C1 segment of cervical spinal cord (tissue), 14 donors: ENCODE measurements around the gene PCDHGA1.
"Not testable (repeated sequence)": the region's sequence is repeated elsewhere in the genome, so short reads cannot be mapped to it uniquely, and the experiment has no call there.

Source experiments
- DNase-seq, 14 donors: peaks; one replicate each; lab custom pipeline; 2025; lab: John Stamatoyannopoulos, UW

Gene PCDHGA1

GRCh38 chr5:141382469-141383294, 52.4 kb downstream of the PCDHGA1 start, which contains the start of gene PCDHGA7:
Gene PCDHGA7, plus strand, starts transcription at chr5:141382742. Its CDS starts 158 bp downstream, at chr5:141382900.
- no peak for DNase-seq

GRCh38 chr5:141383345-141383744, 53.0 kb downstream of the PCDHGA1 start:
- no peak for DNase-seq

GRCh38 chr5:141384471-141385267, 54.4 kb downstream of the PCDHGA1 start:
- DNase-seq = no peak

- not testable (repeated sequence) for DNase-seq
Observed at GRCh38 chr5:141387557-141388311, 57.4 kb downstream of the PCDHGA1 start, which contains the start of gene PCDHGB4. Gene PCDHGB4, plus strand, starts transcription at chr5:141387698. Its CDS starts 187 bp downstream, at chr5:141387885.

GRCh38 chr5:141388661-141389060, 58.3 kb downstream of the PCDHGA1 start:
- DNase-seq = no peak

DNA sequence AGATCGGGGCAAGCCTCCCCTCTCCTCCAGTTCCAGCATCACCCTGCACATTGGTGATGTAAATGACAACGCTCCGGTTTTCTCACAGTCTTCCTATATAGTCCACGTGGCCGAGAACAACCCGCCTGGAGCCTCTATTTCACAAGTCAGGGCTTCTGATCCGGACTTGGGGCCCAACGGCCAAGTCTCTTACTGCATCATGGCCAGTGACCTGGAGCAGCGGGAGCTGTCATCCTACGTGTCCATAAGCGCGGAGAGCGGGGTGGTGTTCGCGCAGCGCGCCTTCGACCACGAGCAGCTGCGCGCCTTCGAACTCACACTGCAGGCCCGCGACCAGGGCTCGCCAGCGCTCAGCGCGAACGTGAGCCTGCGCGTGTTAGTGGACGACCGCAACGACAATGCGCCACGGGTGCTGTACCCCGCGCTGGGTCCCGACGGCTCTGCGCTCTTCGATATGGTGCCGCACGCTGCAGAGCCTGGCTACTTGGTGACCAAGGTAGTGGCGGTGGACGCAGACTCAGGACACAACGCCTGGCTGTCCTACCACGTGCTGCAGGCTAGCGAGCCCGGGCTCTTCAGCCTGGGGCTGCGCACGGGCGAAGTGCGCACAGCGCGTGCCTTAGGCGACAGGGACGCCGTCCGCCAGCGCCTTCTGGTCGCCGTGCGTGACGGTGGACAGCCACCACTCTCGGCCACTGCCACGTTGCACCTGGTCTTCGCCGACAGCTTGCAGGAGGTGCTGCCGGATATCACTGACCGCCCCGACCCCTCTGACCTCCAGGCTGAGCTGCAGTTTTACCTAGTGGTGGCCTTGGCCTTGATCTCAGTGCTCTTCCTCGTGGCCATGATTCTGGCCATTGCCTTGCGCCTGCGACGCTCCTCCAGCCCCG, 59.1 kb downstream of the PCDHGA1 start:
- no peak for DNase-seq

- DNase-seq = no peak
Observed at GRCh38 chr5:141392429-141393198, 62.3 kb downstream of the PCDHGA1 start, which contains the start of gene PCDHGA8. Gene PCDHGA8, plus strand, starts transcription at chr5:141392633. Its CDS starts 181 bp downstream, at chr5:141392814.

- no peak for DNase-seq
Observed at GRCh38 chr5:141393267-141393666, 63.0 kb downstream of the PCDHGA1 start.

DNA sequence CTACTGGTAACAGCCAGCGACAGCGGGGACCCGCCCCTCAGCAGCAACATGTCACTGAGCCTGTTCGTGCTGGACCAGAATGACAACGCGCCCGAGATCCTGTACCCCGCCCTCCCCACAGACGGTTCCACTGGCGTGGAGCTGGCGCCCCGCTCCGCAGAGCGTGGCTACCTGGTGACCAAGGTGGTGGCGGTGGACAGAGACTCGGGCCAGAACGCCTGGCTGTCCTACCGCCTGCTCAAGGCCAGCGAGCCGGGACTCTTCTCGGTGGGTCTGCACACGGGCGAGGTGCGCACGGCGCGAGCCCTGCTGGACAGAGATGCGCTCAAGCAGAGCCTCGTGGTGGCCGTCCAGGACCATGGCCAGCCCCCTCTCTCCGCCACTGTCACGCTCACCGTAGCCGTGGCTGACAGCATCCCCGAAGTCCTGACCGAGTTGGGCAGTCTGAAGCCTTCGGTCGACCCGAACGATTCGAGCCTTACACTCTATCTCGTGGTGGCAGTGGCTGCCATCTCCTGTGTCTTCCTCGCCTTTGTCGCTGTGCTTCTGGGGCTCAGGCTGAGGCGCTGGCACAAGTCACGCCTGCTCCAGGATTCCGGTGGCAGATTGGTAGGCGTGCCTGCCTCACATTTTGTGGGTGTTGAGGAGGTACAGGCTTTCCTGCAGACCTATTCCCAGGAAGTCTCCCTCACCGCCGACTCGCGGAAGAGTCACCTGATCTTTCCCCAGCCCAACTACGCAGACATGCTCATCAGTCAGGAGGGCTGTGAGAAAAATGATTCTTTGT, 64.3 kb downstream of the PCDHGA1 start:
- DNase-seq = not testable (repeated sequence)

GRCh38 chr5:141397756-141398551, 67.6 kb downstream of the PCDHGA1 start, which contains the start of gene PCDHGB5:
Gene PCDHGB5, plus strand, starts transcription at chr5:141397947. Its CDS starts 181 bp downstream, at chr5:141398128.
- DNase-seq = peak in 1 of 14 donors; percentile 17

DNA sequence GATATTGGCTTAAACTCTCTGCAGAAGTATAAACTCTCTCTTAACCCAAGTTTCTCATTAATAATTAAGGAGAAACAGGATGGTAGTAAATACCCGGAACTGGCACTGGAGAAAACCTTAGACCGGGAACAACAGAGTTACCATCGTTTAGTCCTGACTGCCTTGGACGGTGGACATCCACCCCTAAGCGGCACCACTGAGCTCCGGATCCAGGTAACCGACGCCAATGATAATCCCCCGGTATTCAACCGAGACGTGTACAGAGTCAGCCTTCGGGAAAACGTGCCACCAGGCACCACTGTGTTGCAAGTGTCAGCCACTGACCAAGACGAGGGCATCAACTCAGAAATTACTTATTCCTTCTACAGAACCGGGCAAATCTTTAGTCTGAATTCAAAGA, 68.3 kb downstream of the PCDHGA1 start:
- no peak for DNase-seq

DNA sequence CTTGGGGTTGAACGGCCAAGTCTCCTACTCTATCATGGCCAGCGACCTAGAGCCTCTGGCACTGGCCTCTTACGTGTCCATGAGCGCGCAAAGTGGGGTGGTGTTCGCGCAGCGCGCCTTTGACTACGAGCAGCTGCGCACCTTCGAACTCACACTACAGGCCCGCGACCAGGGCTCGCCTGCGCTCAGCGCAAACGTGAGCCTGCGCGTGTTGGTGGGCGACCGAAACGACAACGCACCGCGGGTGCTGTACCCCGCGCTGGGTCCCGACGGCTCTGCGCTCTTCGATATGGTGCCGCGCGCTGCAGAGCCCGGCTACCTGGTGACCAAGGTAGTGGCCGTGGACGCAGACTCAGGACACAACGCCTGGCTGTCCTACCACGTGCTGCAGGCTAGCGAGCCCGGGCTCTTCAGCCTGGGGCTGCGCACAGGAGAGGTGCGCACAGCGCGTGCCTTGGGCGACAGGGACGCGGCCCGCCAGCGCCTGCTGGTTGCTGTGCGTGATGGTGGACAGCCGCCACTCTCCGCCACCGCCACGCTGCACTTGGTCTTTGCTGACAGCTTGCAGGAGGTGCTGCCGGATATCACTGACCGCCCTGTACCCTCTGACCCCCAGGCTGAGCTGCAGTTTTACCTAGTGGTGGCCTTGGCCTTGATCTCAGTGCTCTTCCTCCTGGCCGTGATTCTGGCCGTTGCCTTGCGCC, 69.4 kb downstream of the PCDHGA1 start:
- DNase-seq = no peak

- peak in 1 of 14 donors; percentile 2 for DNase-seq
Observed at GRCh38 chr5:141402553-141403243, 72.4 kb downstream of the PCDHGA1 start, which contains the start of gene PCDHGA9. Gene PCDHGA9, plus strand, starts transcription at chr5:141402778. Its CDS starts 175 bp downstream, at chr5:141402953.

GRCh38 chr5:141403387-141403786, 73.1 kb downstream of the PCDHGA1 start:
- DNase-seq = no peak

- DNase-seq = peak in 1 of 14 donors; percentile 21
Observed at GRCh38 chr5:141407790-141408505, 77.6 kb downstream of the PCDHGA1 start, which contains the start of gene PCDHGB6. Gene PCDHGB6, plus strand, starts transcription at chr5:141408021. Its CDS starts 182 bp downstream, at chr5:141408203.
